K562 (cell line): ENCODE results near the gene CLDN15. TPM values are rescaled to one million over a fixed set of nuclear protein-coding genes. Genes with fewer than 3 reads are reported as not detected.
A peak's percentile ranks its signal among the peaks of the same experiment; 100 is the strongest.

Experiments
- BCOR ChIP-seq: fragments of 450-650 bp; IDR thresholded peaks from 2 replicates; pipeline ENCODE4 v1.6.1; 2016
- BDP1 ChIP-seq: IDR thresholded peaks from 3 replicates; pipeline ENCODE4 v1.6.1; 2011; ENCODE audit not compliant: insufficient read length, insufficient read depth
- CBX5 ChIP-seq: IDR thresholded peaks from 2 replicates; pipeline ENCODE4 v1.6.1; 2014; ENCODE audit warnings: low read depth, borderline replicate concordance
- CC2D1A ChIP-seq: fragments of 450-650 bp; IDR thresholded peaks from 2 replicates; pipeline ENCODE4 v1.6.1; 2017; ENCODE audit warnings: mild to moderate bottlenecking
- CEBPG ChIP-seq, 3 experiments: fragments of 200-800 bp in 1 of 3; sonication (Bioruptor generic) in 1 of 3; sonication (generic) in 1 of 3; formaldehyde crosslinking in 1 of 3; IDR thresholded peaks in 2 of 3; conservative IDR thresholded peaks in 1 of 3; 2 replicates each; pipeline versions ENCODE4 v1.6.1 to v1.8.0; 2016 to 2022; ENCODE audit warnings: missing compliant biosample characterization in 2 of 3, missing genetic modification characterization in 2 of 3, mild to moderate bottlenecking in 1 of 3, missing genetic modification reagents in 1 of 3
- CHD2 ChIP-seq: IDR thresholded peaks from 2 replicates; pipeline ENCODE4 v1.6.1; 2011; ENCODE audit warnings: low read depth, low read length
- ELF2 ChIP-seq: fragments of 250-450 bp; sonication (Bioruptor Pico); IDR thresholded peaks from 2 replicates; pipeline ENCODE4 v1.5.0; 2021; ENCODE audit warnings: mild to moderate bottlenecking
- FOXK2 ChIP-seq, 2 experiments: fragments of 450-650 bp; IDR thresholded peaks in 1 of 2; conservative IDR thresholded peaks in 1 of 2; 2 replicates each; pipeline ENCODE4 v1.6.1; 2016; ENCODE audit warnings: low read depth in 2 of 2, mild to moderate bottlenecking in 1 of 2
- HDAC2 ChIP-seq: fragments of 450-650 bp; IDR thresholded peaks from 2 replicates; pipeline ENCODE4 v1.6.1; 2016; ENCODE audit warnings: mild to moderate bottlenecking
- L3MBTL2 ChIP-seq: fragments of 450-650 bp; IDR thresholded peaks from 2 replicates; pipeline ENCODE4 v1.6.1; 2016; ENCODE audit warnings: mild to moderate bottlenecking, moderate library complexity
- MAFK ChIP-seq: IDR thresholded peaks from 2 replicates; pipeline ENCODE4 v1.6.1; 2011; ENCODE audit warnings: low read length, improper control_type of control experiment
- NELFE ChIP-seq: IDR thresholded peaks from 2 replicates; pipeline ENCODE4 v1.6.1; 2011; ENCODE audit warnings: mild to moderate bottlenecking; ENCODE audit not compliant: insufficient read depth, insufficient read length
- SREBF1 ChIP-seq: fragments of 150-350 bp; IDR thresholded peaks from 2 replicates; pipeline ENCODE4 v1.6.1; 2014; ENCODE audit warnings: antibody characterized with exemption, low read depth, low read length, borderline replicate concordance
- TCF7 ChIP-seq: sonication (generic); IDR thresholded peaks from 2 replicates; pipeline ENCODE4 v1.6.1; 2016; ENCODE audit warnings: antibody characterized with exemption, borderline replicate concordance
- XRCC5 ChIP-seq: fragments of 200-400 bp; formaldehyde crosslinking; IDR thresholded peaks from 2 replicates; pipeline ENCODE4 v1.6.1; 2017; ENCODE audit warnings: low read depth, mild to moderate bottlenecking, low read length
- ZNF384 ChIP-seq: IDR thresholded peaks from 2 replicates; pipeline ENCODE4 v1.6.1; 2012; ENCODE audit warnings: low read depth, low read length, improper control_type of control experiment
- ZNF668 ChIP-seq: fragments of 250-450 bp; sonication (Bioruptor Pico); IDR thresholded peaks from 2 replicates; pipeline ENCODE4 v1.8.0; 2022; ENCODE audit warnings: mild to moderate bottlenecking, inconsistent platforms
- polyA plus RNA-seq, 8 experiments: library from polyadenylated mRNA; depleted of rRNA in 4 of 8; stranded (reverse) in 5 of 8; unstranded in 3 of 8; fragments of >200 nt; fragmentation: Nextera tagmentation in 2 of 8; fragmentation: Illumina TruSeq in 1 of 8; extraction: Ambion mirVana in 2 of 8; extraction: Trizol in 1 of 8; gene quantifications; 2 replicates each; pipeline versions ENCODE4 v1.2.1 to v1.2.3, GENCODE V29; 2011 to 2014; ENCODE audit warnings: inconsistent platforms in 1 of 8, missing spikeins in 1 of 8
- total RNA-seq, 7 experiments: library from RNA; depleted of rRNA in 6 of 7; stranded (reverse); fragments of >200 nt in 6 of 7; fragmentation: Illumina TruSeq in 2 of 7; extraction: Trizol in 2 of 7; gene quantifications; 2 replicates each; pipeline versions ENCODE4 v1.2.1 to v1.2.3, GENCODE V29; 2011 to 2021; ENCODE audit warnings: low replicate concordance in 1 of 7
- TF ChIP-seq, protein P1 (sequence below), 2 experiments: fragments of 200-800 bp in 1 of 2; sonication (Bioruptor generic) in 1 of 2; sonication (generic) in 1 of 2; formaldehyde crosslinking in 1 of 2; IDR thresholded peaks in 1 of 2; conservative IDR thresholded peaks in 1 of 2; 2 replicates each; pipeline versions ENCODE4 v1.5.0 to v1.6.1; 2016 to 2020; ENCODE audit warnings: missing compliant biosample characterization in 1 of 2, missing genetic modification characterization in 1 of 2, missing genetic modification reagents in 1 of 2
- TF ChIP-seq, protein P2 (sequence below): fragments of 250-450 bp; sonication (Bioruptor Pico); IDR thresholded peaks from 2 replicates; pipeline ENCODE4 v1.9.0; 2021; ENCODE audit warnings: mild to moderate bottlenecking
- TF ChIP-seq, protein P3 (sequence below): fragments of 450-650 bp; IDR thresholded peaks from 2 replicates; pipeline ENCODE4 v1.6.1; 2016
- TF ChIP-seq, protein P4 (sequence below), 3 experiments: IDR thresholded peaks in 2 of 3; conservative IDR thresholded peaks in 1 of 3; 2 replicates each; pipeline ENCODE4 v1.5.1; 2011 to 2012; ENCODE audit warnings: low read length in 3 of 3, mild to moderate bottlenecking in 3 of 3, control low read depth in 2 of 3, improper control_type of control experiment in 1 of 3, inconsistent platforms in 1 of 3, low read depth in 1 of 3, mixed read lengths in 1 of 3, moderate library complexity in 1 of 3; ENCODE audit not compliant: insufficient read depth in 2 of 3
- TF ChIP-seq, protein P5 (sequence below): fragments of 250-450 bp; sonication (Bioruptor Pico); IDR thresholded peaks from 2 replicates; pipeline ENCODE4 v1.4.0; 2020; ENCODE audit warnings: mild to moderate bottlenecking

CLDN15 gene
- total and polyA plus RNA-seq, 9 of the 15 experiments (the other 6 are each of a cell fraction or from before 2014, with no cell fraction given): 0.32 to 14.5 (median 7.4) TPM

DNA sequence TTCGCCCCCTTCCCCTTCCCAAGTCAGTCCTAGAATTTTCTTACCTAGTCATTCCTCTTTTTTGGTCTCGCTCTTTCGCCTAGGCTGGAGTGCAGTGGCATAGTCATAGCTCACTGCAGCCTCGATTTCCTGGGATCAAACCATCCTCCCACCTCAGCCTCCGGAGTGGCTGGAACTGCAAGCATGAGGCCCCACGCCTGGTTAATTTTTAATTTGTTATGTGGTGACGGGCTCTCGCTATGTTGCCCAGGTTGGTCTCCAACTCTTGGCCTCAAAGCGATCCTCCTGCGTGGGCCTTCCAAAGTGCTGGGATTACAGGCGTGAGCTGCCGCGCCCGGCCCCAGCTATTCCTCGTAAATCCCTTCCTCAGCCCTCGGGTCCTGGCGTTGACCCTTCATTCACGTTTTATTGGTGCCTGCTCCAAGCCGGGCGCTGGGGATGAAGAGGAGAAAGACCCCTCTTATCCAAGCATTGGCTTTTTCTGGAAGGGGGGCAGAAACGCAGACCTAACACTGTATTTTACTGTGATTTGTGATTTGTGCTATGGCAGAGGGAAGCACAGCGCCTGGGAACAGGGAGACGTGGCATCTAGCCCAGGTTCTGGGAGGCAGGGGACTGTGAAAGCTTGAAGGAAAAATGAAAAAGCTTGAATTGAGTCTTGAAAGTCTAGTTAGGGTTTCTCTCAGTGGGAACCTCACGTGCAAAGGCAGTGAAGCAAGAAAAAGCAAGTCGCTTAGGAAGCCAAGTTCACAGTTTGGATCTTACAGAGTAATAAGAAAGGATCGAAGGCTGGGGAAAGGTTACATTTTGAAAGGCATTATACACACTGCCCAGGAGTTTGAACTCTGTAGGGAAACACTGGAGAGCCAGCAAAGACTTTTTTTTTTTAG is 19.1 kb downstream of the CLDN15 start (continued):
- no peak for TF ChIP-seq MAFK
- TF ChIP-seq, protein P1, sequence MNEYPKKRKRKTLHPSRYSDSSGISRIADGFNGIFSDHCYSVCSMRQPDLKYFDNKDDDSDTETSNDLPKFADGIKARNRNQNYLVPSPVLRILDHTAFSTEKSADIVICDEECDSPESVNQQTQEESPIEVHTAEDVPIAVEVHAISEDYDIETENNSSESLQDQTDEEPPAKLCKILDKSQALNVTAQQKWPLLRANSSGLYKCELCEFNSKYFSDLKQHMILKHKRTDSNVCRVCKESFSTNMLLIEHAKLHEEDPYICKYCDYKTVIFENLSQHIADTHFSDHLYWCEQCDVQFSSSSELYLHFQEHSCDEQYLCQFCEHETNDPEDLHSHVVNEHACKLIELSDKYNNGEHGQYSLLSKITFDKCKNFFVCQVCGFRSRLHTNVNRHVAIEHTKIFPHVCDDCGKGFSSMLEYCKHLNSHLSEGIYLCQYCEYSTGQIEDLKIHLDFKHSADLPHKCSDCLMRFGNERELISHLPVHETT (CRISPR knock-in tag; conservative IDR thresholded peaks at IDR 0.05 in 1 of 2, IDR thresholded peaks at IDR 0.05 in 1 of 2): no peak
- TF ChIP-seq TCF7: no peak
- TF ChIP-seq HDAC2: peak; percentile 51; the same call in 1 of the 2 replicates
- TF ChIP-seq CC2D1A: no peak; the same call in 1 of the 2 replicates
- TF ChIP-seq, protein P2, sequence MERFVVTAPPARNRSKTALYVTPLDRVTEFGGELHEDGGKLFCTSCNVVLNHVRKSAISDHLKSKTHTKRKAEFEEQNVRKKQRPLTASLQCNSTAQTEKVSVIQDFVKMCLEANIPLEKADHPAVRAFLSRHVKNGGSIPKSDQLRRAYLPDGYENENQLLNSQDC (CRISPR knock-in tag): no peak
- TF ChIP-seq, protein P3, sequence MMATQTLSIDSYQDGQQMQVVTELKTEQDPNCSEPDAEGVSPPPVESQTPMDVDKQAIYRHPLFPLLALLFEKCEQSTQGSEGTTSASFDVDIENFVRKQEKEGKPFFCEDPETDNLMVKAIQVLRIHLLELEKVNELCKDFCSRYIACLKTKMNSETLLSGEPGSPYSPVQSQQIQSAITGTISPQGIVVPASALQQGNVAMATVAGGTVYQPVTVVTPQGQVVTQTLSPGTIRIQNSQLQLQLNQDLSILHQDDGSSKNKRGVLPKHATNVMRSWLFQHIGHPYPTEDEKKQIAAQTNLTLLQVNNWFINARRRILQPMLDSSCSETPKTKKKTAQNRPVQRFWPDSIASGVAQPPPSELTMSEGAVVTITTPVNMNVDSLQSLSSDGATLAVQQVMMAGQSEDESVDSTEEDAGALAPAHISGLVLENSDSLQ: no peak
- TF ChIP-seq, protein P4, sequence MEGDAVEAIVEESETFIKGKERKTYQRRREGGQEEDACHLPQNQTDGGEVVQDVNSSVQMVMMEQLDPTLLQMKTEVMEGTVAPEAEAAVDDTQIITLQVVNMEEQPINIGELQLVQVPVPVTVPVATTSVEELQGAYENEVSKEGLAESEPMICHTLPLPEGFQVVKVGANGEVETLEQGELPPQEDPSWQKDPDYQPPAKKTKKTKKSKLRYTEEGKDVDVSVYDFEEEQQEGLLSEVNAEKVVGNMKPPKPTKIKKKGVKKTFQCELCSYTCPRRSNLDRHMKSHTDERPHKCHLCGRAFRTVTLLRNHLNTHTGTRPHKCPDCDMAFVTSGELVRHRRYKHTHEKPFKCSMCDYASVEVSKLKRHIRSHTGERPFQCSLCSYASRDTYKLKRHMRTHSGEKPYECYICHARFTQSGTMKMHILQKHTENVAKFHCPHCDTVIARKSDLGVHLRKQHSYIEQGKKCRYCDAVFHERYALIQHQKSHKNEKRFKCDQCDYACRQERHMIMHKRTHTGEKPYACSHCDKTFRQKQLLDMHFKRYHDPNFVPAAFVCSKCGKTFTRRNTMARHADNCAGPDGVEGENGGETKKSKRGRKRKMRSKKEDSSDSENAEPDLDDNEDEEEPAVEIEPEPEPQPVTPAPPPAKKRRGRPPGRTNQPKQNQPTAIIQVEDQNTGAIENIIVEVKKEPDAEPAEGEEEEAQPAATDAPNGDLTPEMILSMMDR (IDR thresholded peaks at IDR 0.05 in 2 of 3, conservative IDR thresholded peaks at IDR 0.05 in 1 of 3; ENCODE audit: insufficient read depth in 2 of 3, low read depth in 1 of 3, low read length in 3 of 3): no peak
- no peak for TF ChIP-seq BDP1
- peak; percentile 69; the same call in 1 of the 2 replicates for TF ChIP-seq BCOR
- TF ChIP-seq XRCC5: no peak
- TF ChIP-seq ELF2 (CRISPR knock-in tag): no peak
- TF ChIP-seq CBX5: no peak
- TF ChIP-seq SREBF1: no peak
- no peak for TF ChIP-seq CEBPG (CRISPR knock-in tag; IDR thresholded peaks at IDR 0.05)
- TF ChIP-seq CEBPG (tag; conservative IDR thresholded peaks at IDR 0.05 in 1 of 2, IDR thresholded peaks at IDR 0.05 in 1 of 2): no peak
- no peak for TF ChIP-seq CHD2
- TF ChIP-seq NELFE: no peak
- TF ChIP-seq, protein P5, sequence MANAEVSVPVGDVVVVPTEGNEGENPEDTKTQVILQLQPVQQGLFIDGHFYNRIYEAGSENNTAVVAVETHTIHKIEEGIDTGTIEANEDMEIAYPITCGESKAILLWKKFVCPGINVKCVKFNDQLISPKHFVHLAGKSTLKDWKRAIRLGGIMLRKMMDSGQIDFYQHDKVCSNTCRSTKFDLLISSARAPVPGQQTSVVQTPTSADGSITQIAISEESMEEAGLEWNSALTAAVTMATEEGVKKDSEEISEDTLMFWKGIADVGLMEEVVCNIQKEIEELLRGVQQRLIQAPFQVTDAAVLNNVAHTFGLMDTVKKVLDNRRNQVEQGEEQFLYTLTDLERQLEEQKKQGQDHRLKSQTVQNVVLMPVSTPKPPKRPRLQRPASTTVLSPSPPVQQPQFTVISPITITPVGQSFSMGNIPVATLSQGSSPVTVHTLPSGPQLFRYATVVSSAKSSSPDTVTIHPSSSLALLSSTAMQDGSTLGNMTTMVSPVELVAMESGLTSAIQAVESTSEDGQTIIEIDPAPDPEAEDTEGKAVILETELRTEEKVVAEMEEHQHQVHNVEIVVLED (CRISPR knock-in tag): no peak
- no peak for TF ChIP-seq ZNF668
- no peak for TF ChIP-seq ZNF384
- TF ChIP-seq FOXK2 (conservative IDR thresholded peaks at IDR 0.05 in 1 of 2, IDR thresholded peaks at IDR 0.05 in 1 of 2; ENCODE audit: low read depth in 2 of 2): no peak; a peak in 1 of 4 replicates
- no peak for TF ChIP-seq L3MBTL2
